B cell (primary cell): ENCODE data around the gene CMPK1. TPM values are rescaled to one million over a fixed set of nuclear protein-coding genes. Genes with fewer than 3 reads are reported as not detected.

ENCODE experiments used
- ATAC-seq: fragments of 200-7000 bp; cut with Tn5 transposase; one replicate; pipeline ENCODE4 v1.10.0; 2021; ENCODE audit warnings: low read depth, mild to moderate bottlenecking, moderate number of reproducible peaks, moderate library complexity
- CTCF ChIA-PET: fragments of 350-600 bp; sonication (Branson Sonifier 250); formaldehyde crosslinking; loops from one replicate; lab custom pipeline; 2021; ENCODE audit warnings: antibody characterized with exemption, inconsistent platforms; lab: Charles Lee
- POLR2A ChIA-PET: fragments of 350-600 bp; sonication (Branson Sonifier 250); formaldehyde crosslinking; loops from one replicate; lab custom pipeline; 2021; ENCODE audit warnings: antibody characterized with exemption; lab: Charles Lee
- DNase-seq: peaks from one replicate; pipeline ENCODE4 v3.0.0; 2013
- H2AFZ ChIP-seq: 2 replicates; pipeline ENCODE4 v1.6.1; 2012; ENCODE audit warnings: mild to moderate bottlenecking, low read depth, low read length; ENCODE audit not compliant: insufficient read depth, poor library complexity, severe bottlenecking
- H3K27ac ChIP-seq, 2 donors: 1 replicate in 1 of 2; 2 replicates in 1 of 2; pipeline ENCODE4 v1.5.1; 2012 to 2013; ENCODE audit warnings: low read length in 2 of 2, mild to moderate bottlenecking in 2 of 2, moderate library complexity in 1 of 2
- H3K27me3 ChIP-seq, 4 experiments: fragments of 200-600 bp in 1 of 4; sonication (generic) in 1 of 4; replicated peaks in 1 of 4; 1 replicate in 2 of 4; 2 replicates in 2 of 4; pipeline versions ENCODE4 v1.6.1 to v1.7.0; 2013 to 2016; ENCODE audit warnings: low read length in 3 of 4, mild to moderate bottlenecking in 2 of 4, mixed read lengths in 1 of 4, moderate library complexity in 1 of 4; ENCODE audit not compliant: insufficient read depth in 4 of 4, control insufficient read depth in 3 of 4; ENCODE audit errors: control extremely low read depth in 1 of 4
- H3K36me3 ChIP-seq, 2 experiments: replicated peaks in 1 of 2; 1 replicate in 1 of 2; 2 replicates in 1 of 2; pipeline versions ENCODE4 v1.6.1 to v1.7.1; 2013; ENCODE audit warnings: low read length in 1 of 2; ENCODE audit not compliant: insufficient read depth in 2 of 2, control insufficient read depth in 1 of 2; ENCODE audit errors: control extremely low read depth in 1 of 2, extremely low read depth in 1 of 2
- H3K4me1 ChIP-seq, 2 donors: fragments of 200-600 bp in 1 of 2; sonication (generic) in 1 of 2; 1 replicate in 1 of 2; 2 replicates in 1 of 2; pipeline versions ENCODE4 v1.5.1 to v1.6.1; 2013 to 2017; ENCODE audit warnings: low read length in 2 of 2; ENCODE audit not compliant: control insufficient read depth in 2 of 2, insufficient read depth in 2 of 2
- H3K4me2 ChIP-seq: replicated peaks from 2 replicates; pipeline ENCODE3; 2012; ENCODE audit warnings: mild to moderate bottlenecking, low read depth, low read length; ENCODE audit not compliant: poor library complexity, severe bottlenecking
- H3K4me3 ChIP-seq, 5 experiments: fragments of 200-600 bp in 1 of 5; sonication (generic) in 1 of 5; 1 replicate in 3 of 5; 2 replicates in 2 of 5; pipeline versions ENCODE4 v1.5.1 to v1.7.0; 2011 to 2016; ENCODE audit warnings: low read length in 4 of 5, mild to moderate bottlenecking in 4 of 5, low read depth in 2 of 5, control low read depth in 1 of 5, moderate library complexity in 1 of 5; ENCODE audit not compliant: insufficient read depth in 1 of 5; ENCODE audit errors: control extremely low read depth in 1 of 5, extremely low read depth in 1 of 5
- H3K79me2 ChIP-seq: fragments of 200-600 bp; sonication (generic); one replicate; pipeline ENCODE4 v1.6.0; 2016; ENCODE audit warnings: low read length; ENCODE audit not compliant: control insufficient read depth, insufficient read depth
- H3K9ac ChIP-seq: fragments of 200-600 bp; sonication (generic); 2 replicates; pipeline ENCODE4 v1.6.1; 2017; ENCODE audit warnings: mild to moderate bottlenecking, low read length, moderate library complexity
- H3K9me3 ChIP-seq, 3 donors: one replicate each; pipeline versions ENCODE4 v1.6.1 to v1.7.1; 2013; ENCODE audit warnings: low read length in 2 of 3; ENCODE audit not compliant: control insufficient read depth in 2 of 3, insufficient read depth in 1 of 3; ENCODE audit errors: control extremely low read depth in 1 of 3
- H4K20me1 ChIP-seq: 2 replicates; pipeline ENCODE4 v1.6.0; 2012; ENCODE audit warnings: mild to moderate bottlenecking, low read length; ENCODE audit not compliant: insufficient read depth, control insufficient read depth, poor library complexity, severe bottlenecking
- H3K27ac Mint-ChIP-seq: one replicate; pipeline ENCODE4 v1.8.0; 2021; ENCODE audit warnings: mixed read lengths
- H3K27me3 Mint-ChIP-seq: one replicate; pipeline ENCODE4 v1.8.0; 2021; ENCODE audit warnings: mixed read lengths
- H3K4me1 Mint-ChIP-seq: one replicate; pipeline ENCODE4 v1.8.0; 2021; ENCODE audit warnings: mixed read lengths
- H3K4me3 Mint-ChIP-seq: one replicate; pipeline ENCODE4 v1.8.0; 2021; ENCODE audit warnings: mixed read lengths
- H3K9me3 Mint-ChIP-seq: one replicate; pipeline ENCODE4 v1.8.0; 2022; ENCODE audit warnings: mixed read lengths; ENCODE audit not compliant: insufficient read depth
- EZH2 ChIP-seq: IDR thresholded peaks from 2 replicates; pipeline ENCODE4 v1.6.1; 2012; ENCODE audit warnings: borderline replicate concordance, low read depth, mild to moderate bottlenecking, moderate library complexity, low read length; ENCODE audit not compliant: insufficient read depth, poor library complexity, severe bottlenecking
- WGBS: methylation state at CpG from one replicate; pipeline ENCODE4 v1.1.5; 2013; ENCODE audit warnings: missing lambda C conversion rate; ENCODE audit not compliant: insufficient coverage; 5-methylcytosine and 5-hydroxymethylcytosine counted together
- intact Hi-C: fragments of 100-400 bp; cut with micrococcal nuclease; formaldehyde crosslinking; loops from one replicate; pipeline ENCODE4 v1.10.0; 2022
- polyA plus RNA-seq: library from polyadenylated mRNA; depleted of rRNA; stranded (reverse); fragments of >200 nt; gene quantifications from 2 replicates; pipeline ENCODE4 v1.2.3, GENCODE V29; 2012
- total RNA-seq, 2 donors: library from RNA; stranded (reverse); fragments of 120-200 nt in 1 of 2; gene quantifications; 1 replicate in 1 of 2; 2 replicates in 1 of 2; pipeline versions ENCODE4 v1.2.3 to v1.2.4, GENCODE V29; 2013 to 2022
- TF ChIP-seq, protein P1 (sequence below): fragments of 200-600 bp; IDR thresholded peaks from one replicate; pipeline ENCODE4 v1.8.0; 2022; ENCODE audit warnings: antibody characterized with exemption, mild to moderate bottlenecking

CMPK1 gene
- total and polyA plus RNA-seq, 2 donors (not counting 1 experiment from before 2014, with no cell fraction given): 16.8 to 97.4 TPM

DNA sequence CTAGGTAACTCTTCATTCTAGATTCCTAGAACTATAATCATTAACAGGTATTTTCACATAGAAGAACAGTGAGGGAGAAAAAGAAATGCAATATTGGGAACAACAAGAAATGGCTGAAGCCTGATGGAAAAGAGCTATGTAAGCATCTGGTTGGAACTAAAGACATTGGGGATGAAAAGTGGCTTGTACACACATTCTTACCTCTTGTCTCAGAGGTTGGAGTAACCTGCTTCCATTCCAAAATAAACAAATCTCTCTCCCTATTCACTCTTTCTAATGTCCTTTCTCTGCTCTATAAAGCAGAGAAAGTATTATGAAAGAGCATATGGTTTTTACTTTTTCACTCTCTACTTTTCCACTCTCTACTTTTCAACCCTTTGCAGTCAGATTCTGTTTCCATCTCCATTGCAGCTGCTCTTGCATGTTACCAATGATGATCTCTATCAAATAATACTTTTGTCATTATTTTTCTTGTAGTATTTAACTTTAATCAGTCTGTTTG lies 37.5 kb downstream of the CMPK1 start:
- Histone ChIP-seq H3K27me3 (no peaks in the 10 kb centered on the region), H3K4me2 (no peak overlapping the region), H3K9ac (no peak overlapping the region), H3K4me1 (no peaks in the 10 kb centered on the region), H3K36me3 (peaks cover 8 to 54% of the 10 kb centered on the region in 2 experiments), H3K79me2 (no peaks in the 10 kb centered on the region), H3K27ac (no peak overlapping the region), H3K4me3 (no peak overlapping the region), H2AFZ (no peak overlapping the region), H4K20me1 (no peaks in the 10 kb centered on the region), H3K9me3 (no peaks in the 10 kb centered on the region)
- intact Hi-C loops: no loop called here
- Mint-ChIP-seq H3K27ac (no peak overlapping the region), H3K4me3 (no peak overlapping the region), H3K4me1 (no peaks in the 10 kb centered on the region), H3K9me3 (no peaks in the 10 kb centered on the region), H3K27me3 (no peaks in the 10 kb centered on the region)
- POLR2A ChIA-PET: no interaction called here
- no peak for TF ChIP-seq EZH2
- TF ChIP-seq, protein P1, sequence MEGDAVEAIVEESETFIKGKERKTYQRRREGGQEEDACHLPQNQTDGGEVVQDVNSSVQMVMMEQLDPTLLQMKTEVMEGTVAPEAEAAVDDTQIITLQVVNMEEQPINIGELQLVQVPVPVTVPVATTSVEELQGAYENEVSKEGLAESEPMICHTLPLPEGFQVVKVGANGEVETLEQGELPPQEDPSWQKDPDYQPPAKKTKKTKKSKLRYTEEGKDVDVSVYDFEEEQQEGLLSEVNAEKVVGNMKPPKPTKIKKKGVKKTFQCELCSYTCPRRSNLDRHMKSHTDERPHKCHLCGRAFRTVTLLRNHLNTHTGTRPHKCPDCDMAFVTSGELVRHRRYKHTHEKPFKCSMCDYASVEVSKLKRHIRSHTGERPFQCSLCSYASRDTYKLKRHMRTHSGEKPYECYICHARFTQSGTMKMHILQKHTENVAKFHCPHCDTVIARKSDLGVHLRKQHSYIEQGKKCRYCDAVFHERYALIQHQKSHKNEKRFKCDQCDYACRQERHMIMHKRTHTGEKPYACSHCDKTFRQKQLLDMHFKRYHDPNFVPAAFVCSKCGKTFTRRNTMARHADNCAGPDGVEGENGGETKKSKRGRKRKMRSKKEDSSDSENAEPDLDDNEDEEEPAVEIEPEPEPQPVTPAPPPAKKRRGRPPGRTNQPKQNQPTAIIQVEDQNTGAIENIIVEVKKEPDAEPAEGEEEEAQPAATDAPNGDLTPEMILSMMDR: no peak
- DNase-seq (no peak), ATAC-seq (no peak)
- CTCF ChIA-PET: no interaction called here

DNA sequence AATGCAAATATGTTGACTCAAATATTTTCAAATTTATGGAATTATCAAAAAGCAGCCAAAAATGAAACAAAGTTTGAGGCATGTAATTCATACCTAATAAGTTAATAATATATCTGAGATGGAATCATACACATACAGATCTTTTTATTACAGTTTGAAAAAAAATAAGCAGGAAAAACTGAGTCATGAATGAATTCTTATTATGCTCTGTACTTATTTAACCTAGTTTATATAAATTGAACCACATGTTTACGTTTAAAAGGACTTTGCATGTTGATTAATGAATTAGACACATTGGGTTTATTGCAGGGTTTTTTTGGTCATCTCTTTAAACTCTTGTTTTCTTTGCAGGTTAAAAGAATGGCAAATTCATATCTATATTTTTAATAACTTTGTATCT lies 40.9 kb downstream of the CMPK1 start:
- H3K4me1 Mint-ChIP-seq: no peaks in the 10 kb centered on the region
- Histone ChIP-seq H3K9me3 (no peaks in the 10 kb centered on the region), H3K79me2 (no peaks in the 10 kb centered on the region), H3K4me3 (no peak overlapping the region), H3K4me1 (no peaks in the 10 kb centered on the region), H3K9ac (no peak overlapping the region), H3K27ac (no peak overlapping the region), H2AFZ (no peak overlapping the region), H4K20me1 (no peaks in the 10 kb centered on the region), H3K4me2 (no peak overlapping the region), H3K36me3 (peaks cover 13 to 43% of the 10 kb centered on the region in 2 experiments), H3K27me3 (no peaks in the 10 kb centered on the region)
- TF ChIP-seq EZH2: no peak
- TF ChIP-seq, protein P1: no peak
- intact Hi-C loops: no loop called here
- ChIA-PET POLR2A (no interaction called here), CTCF (no interaction called here)
- H3K27me3 Mint-ChIP-seq: no peaks in the 10 kb centered on the region
- ATAC-seq: no peak
- no CpG with 5 or more reads among the region's 1 CpG for WGBS
- H3K4me3 Mint-ChIP-seq: no peak overlapping the region
- H3K27ac Mint-ChIP-seq: no peak overlapping the region
- no peak for DNase-seq
- no peaks in the 10 kb centered on the region for H3K9me3 Mint-ChIP-seq
